Activated T-cell treated with anti-CD3 and anti-CD28 coated beads, Interleukin-2, amount 50 U/mL, for 4 hours (primary cell): ENCODE measurements around the gene DNAI2. TPM values are rescaled to one million over a fixed set of nuclear protein-coding genes. Genes with fewer than 3 reads are reported as not detected.

Experiments
- ATAC-seq, 2 donors: fragments of 200-7000 bp; cut with Tn5 transposase; one replicate each; pipeline ENCODE4 v1.10.0; 2021
- DNase-seq: peaks from one replicate; pipeline ENCODE4 v3.0.0-alpha.2; 2020
- H3K27me3 Mint-ChIP-seq: one replicate; pipeline ENCODE4 v1.8.0; 2021; ENCODE audit warnings: low read depth, mixed read lengths
- H3K36me3 Mint-ChIP-seq: one replicate; pipeline ENCODE4 v1.8.0; 2022; ENCODE audit warnings: mixed read lengths; ENCODE audit not compliant: insufficient read depth
- H3K4me1 Mint-ChIP-seq: one replicate; pipeline ENCODE4 v1.8.0; 2021; ENCODE audit warnings: low read depth, mixed read lengths
- H3K4me3 Mint-ChIP-seq: one replicate; pipeline ENCODE4 v1.8.0; 2021; ENCODE audit warnings: mild to moderate bottlenecking, moderate library complexity, mixed read lengths
- H3K9me3 Mint-ChIP-seq: one replicate; pipeline ENCODE4 v1.8.0; 2021; ENCODE audit warnings: mixed read lengths
- total RNA-seq, 3 donors: library from RNA; stranded (reverse); gene quantifications; one replicate each; pipeline ENCODE4 v1.2.1, GENCODE V29; 2021

Gene DNAI2
- total RNA-seq, 3 donors from 2014 or later: not detected

DNA sequence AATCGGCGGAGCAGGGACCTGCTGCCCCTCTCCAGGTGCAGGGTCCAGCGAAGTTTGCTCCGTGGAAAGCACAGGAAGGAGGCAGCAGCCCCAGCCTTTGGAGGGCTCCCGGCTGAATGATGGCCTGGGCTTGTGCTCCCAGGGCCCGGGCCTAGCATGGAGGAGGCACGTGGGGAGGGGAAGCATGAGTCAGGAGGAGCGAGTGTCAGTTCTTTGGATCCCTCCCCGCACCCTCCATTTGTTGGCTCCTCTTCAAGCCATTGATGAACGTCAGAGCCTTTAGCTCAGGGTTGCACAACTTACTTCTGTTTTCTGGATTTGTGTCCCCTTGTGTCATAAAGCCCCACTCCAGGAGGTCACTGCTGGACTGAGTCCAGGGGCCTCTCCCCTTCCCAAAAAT is 34.9 kb upstream of the DNAI2 start:
- H3K9me3 Mint-ChIP-seq: no peaks in the 10 kb centered on the region
- peaks cover under 1% of the 10 kb centered on the region for H3K36me3 Mint-ChIP-seq
- DNase-seq (no peak), ATAC-seq (no peak)
- H3K4me1 Mint-ChIP-seq: no peaks in the 10 kb centered on the region
- H3K4me3 Mint-ChIP-seq: no peak overlapping the region
- no peaks in the 10 kb centered on the region for H3K27me3 Mint-ChIP-seq

DNA sequence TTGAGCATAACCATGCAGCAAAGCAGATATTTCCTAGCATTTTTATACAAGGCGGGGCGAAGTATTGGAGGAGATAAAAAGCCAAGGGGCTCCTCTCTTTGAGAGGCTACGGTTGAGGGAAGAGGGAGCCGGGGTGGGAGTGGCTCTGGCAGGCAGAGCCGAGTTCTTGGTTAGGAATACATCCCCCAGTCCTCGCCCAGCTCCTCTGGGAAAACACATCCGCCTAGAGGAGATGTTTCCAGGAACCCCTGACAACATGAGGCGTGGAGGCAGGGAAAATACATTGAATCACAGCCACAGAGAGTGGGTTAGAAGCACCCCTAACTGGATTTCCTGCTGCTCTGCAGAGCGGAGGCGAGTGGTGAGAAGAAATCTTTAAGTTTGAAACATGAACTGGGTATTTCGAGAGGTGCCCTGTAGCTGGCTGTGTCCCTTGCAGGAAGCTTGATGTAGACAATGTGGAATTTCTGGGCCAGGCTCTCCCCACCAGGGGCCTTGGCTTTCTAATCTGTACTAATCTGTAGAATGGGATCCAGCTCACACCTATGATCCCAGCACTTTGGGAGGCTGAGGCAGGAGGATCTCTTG is 33.3 kb upstream of the DNAI2 start:
- no peak overlapping the region for H3K4me3 Mint-ChIP-seq
- H3K36me3 Mint-ChIP-seq: peaks cover 3% of the 10 kb centered on the region
- no peaks in the 10 kb centered on the region for H3K9me3 Mint-ChIP-seq
- no peak for ATAC-seq
- no peak for DNase-seq
- no peaks in the 10 kb centered on the region for H3K27me3 Mint-ChIP-seq
- H3K4me1 Mint-ChIP-seq: no peaks in the 10 kb centered on the region

DNA sequence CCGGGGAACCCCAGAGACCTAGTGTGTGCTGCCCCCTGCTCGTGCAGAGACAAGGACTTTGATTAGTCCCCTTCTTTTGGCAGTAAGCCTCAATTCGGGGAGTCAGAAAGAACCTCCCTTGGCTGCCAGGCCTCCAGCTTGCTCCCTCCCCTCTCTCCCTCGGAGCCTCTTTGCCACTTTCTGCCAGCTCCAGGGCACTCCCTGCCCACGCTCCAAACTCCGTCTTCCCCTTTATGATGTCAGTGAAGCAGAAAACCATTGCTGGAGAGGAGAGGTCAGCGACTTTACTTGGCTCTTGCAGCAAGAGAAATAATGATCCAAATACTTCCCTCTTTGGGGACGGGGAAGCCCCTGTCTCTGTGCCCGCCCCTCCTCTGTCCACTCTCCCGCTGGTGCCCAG is 32.6 kb upstream of the DNAI2 start:
- Mint-ChIP-seq H3K4me3 (no peak overlapping the region), H3K4me1 (no peaks in the 10 kb centered on the region), H3K9me3 (no peaks in the 10 kb centered on the region), H3K36me3 (peaks cover 3% of the 10 kb centered on the region), H3K27me3 (no peaks in the 10 kb centered on the region)
- ATAC-seq: no peak
- DNase-seq: no peak

DNA sequence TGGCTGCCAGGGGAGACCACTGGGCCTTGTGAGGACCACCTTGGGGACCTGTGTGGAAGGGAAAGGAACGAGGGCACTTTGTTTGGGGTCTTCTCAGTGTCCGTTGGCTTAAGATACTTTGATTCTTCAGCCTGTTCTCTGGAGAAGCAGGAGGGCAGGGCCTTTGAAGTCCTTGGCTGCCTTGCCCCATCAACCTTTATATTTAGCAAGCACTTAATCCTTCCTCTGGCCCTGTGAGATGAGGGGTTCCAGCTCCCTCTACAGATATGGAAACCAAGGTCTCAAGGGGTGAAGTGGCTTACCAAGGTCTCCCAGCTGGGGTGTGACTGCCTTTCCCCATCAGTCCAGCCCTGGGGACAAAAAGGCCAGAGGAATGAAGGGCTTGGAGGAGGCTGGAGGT is 32.2 kb upstream of the DNAI2 start:
- Mint-ChIP-seq H3K4me1 (no peaks in the 10 kb centered on the region), H3K9me3 (no peaks in the 10 kb centered on the region), H3K27me3 (no peaks in the 10 kb centered on the region), H3K36me3 (peaks cover 6% of the 10 kb centered on the region), H3K4me3 (no peak overlapping the region)
- DNase-seq (no peak), ATAC-seq (no peak)

DNA sequence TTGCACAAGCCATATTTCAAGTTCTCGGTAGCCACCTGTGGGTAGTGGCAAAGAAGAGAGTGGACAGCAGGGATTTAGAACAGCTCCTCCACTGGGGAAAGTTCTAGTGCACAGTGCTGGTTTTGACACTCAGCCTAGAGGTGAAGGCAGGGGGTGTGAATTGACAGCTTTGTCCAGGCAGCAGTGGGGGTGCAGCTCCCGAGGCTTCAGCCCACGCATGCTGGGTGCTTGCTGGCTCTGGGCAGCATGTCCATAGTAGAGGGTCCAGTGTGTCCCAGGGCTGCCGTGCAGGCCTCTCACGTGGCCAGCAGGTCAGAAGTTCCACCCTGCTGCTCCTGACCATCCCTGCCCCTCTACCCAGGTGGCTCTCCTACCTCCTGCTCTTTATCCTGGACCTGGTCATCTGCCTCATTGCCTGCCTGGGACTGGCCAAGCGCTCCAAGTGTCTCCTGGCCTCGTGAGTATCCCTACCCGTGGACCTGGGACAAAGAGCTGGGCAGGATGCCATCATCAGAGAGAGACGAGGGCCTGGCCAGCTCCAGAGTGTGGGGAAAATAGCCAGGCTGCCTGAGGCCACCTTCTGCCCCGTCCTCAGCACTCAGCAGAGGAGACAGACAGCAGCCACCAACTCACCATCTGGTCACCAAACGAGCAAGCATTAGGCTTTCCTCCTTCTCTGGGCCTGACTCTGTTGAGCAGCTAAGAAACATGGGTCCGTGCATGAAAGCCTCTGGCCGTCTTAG is 30.9 kb upstream of the DNAI2 start:
- Mint-ChIP-seq H3K36me3 (peaks cover 6% of the 10 kb centered on the region), H3K4me1 (no peaks in the 10 kb centered on the region), H3K4me3 (no peak overlapping the region), H3K9me3 (no peaks in the 10 kb centered on the region), H3K27me3 (no peaks in the 10 kb centered on the region)
- ATAC-seq (no peak), DNase-seq (no peak)

DNA sequence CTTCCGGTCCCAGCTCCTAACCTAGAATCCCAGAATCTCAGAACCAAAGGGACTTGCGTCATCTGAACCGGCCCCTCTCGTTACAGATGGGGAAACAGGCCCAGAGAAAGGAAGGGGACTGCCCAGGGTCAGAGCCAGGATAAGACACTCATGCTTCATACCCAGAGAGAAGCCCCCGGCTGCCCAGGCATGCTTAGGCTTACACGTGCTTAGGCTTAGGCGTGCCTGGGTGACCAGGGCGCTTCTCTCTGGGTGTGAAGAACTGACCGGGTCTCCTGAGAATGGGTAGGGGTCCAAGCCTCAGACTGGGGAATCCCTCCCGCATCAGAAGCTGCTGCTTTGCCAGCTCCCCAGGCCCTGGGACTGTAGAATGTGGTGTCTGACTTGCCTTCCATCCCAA is 29.9 kb upstream of the DNAI2 start:
- no peak for DNase-seq
- Mint-ChIP-seq H3K4me3 (no peak overlapping the region), H3K27me3 (no peaks in the 10 kb centered on the region), H3K4me1 (no peaks in the 10 kb centered on the region), H3K9me3 (no peaks in the 10 kb centered on the region), H3K36me3 (peaks cover 6% of the 10 kb centered on the region)
- no peak for ATAC-seq

DNA sequence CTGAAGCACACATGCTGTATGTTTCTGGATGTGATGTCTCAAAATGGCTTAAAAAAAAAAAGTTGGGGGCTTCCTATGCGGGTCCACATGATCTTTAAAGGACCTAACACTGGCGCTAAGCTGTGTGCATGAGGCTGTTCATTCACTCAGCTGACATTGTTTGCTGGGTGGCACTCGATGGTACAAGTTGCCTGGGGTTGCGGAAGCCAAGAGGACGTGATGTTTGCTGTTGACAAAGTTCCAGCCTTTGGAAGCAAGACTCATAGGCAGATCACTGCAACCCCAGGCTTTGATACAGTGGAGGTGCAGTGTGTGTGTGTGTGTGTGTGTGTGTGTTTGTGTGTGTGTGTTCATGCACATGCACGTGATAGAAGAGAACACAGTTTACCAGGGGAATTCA is 29.5 kb upstream of the DNAI2 start:
- no peak for ATAC-seq
- Mint-ChIP-seq H3K27me3 (no peaks in the 10 kb centered on the region), H3K4me1 (no peaks in the 10 kb centered on the region), H3K9me3 (no peaks in the 10 kb centered on the region), H3K4me3 (no peak overlapping the region), H3K36me3 (peaks cover 6% of the 10 kb centered on the region)
- no peak for DNase-seq

DNA sequence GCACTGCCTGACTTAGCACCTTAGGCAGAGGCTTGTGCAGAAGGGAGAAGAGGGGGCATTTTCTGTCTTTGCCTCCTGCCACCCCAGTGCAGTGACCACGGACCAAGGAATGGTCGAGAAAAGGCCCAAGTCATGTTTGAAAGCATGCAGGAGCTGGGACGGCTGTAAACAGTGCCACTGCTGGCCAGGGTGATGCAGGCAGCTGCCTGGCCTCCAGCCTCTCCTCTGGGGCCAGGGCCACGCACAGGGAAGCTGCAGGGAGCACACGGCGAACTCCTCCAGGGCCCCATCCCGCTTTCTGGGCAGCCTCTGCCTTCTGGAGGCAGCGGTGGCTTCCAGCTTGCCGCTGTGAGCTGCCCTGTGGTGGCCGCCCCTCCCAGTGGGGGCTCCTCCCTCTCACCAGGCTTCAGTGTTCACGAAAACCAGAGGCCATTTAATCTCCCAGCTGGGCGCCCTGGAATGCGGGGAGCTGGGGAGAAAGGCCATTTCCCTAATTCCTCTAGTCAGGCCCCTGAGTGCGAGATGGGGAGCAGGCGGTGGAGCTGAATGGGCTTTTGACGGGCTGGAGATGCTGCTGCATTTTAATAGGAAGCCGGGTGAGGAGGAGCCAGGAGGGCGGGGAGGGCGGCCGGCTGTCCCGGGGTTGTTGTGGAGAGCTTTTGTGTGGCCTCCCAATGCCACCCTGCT is 28.7 kb upstream of the DNAI2 start:
- Mint-ChIP-seq H3K27me3 (no peaks in the 10 kb centered on the region), H3K36me3 (peaks cover 6% of the 10 kb centered on the region), H3K9me3 (no peaks in the 10 kb centered on the region), H3K4me1 (no peaks in the 10 kb centered on the region), H3K4me3 (no peak overlapping the region)
- ATAC-seq (no peak), DNase-seq (no peak)

DNA sequence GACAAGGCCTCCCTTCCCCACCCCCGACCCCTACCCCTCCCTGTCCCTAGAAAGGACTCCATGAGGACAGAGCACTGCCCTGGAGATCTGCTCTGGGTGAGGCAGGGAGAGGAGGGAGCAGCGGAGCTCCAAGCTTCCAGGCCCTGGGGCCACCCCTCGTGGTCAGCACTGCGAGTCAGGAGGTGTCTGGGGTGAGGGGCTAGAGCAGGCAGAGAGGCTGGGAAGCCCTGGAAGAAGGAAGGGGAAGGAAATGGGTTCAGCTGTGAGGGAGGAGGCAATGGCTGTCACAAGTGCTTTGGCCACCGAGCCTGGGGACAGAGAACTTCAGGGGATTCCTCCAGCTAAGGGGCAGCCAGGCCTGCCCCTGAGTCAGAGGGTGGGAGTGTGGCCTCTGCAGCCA is 28.2 kb upstream of the DNAI2 start:
- no peaks in the 10 kb centered on the region for H3K9me3 Mint-ChIP-seq
- DNase-seq: no peak
- H3K4me3 Mint-ChIP-seq: no peak overlapping the region
- H3K36me3 Mint-ChIP-seq: peaks cover 6% of the 10 kb centered on the region
- no peaks in the 10 kb centered on the region for H3K4me1 Mint-ChIP-seq
- ATAC-seq: no peak
- no peaks in the 10 kb centered on the region for H3K27me3 Mint-ChIP-seq

DNA sequence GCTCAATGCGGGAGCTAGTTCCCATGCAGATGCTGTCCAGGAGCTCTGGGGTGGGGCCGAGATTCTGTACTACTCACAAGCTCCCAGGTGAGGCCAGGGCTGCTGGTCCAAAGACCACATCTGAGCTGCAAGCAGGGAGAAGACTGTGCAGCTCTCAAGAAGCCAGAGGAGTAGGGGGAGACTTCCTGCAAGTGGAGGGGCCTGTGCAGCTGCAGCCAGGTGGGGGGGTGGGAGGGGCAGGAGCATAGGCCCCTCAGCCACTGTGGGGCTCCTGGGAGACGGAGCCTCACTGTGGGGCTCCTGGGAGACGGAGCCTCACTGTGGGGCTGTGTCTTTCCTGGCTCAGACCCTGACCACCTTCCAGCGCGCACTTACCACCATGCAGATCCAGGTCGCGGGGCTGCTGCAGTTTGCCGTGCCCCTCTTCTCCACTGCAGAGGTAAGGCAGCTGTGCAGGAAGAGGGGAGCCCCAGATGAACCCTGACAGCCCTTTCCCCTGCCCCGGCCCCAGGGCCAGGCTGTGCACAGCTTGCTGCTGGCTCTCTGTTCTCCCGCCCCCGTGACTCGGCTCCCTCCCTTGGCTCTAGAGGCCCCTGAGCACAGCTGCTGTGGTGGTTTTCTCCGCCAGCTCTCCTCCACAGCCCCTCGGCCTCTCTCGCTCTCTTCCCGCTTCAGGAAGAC is 24.3 kb upstream of the DNAI2 start:
- peaks cover 6% of the 10 kb centered on the region for H3K36me3 Mint-ChIP-seq
- H3K4me3 Mint-ChIP-seq: no peak overlapping the region
- H3K27me3 Mint-ChIP-seq: no peaks in the 10 kb centered on the region
- H3K9me3 Mint-ChIP-seq: no peaks in the 10 kb centered on the region
- no peaks in the 10 kb centered on the region for H3K4me1 Mint-ChIP-seq
- DNase-seq (no peak), ATAC-seq (no peak)

DNA sequence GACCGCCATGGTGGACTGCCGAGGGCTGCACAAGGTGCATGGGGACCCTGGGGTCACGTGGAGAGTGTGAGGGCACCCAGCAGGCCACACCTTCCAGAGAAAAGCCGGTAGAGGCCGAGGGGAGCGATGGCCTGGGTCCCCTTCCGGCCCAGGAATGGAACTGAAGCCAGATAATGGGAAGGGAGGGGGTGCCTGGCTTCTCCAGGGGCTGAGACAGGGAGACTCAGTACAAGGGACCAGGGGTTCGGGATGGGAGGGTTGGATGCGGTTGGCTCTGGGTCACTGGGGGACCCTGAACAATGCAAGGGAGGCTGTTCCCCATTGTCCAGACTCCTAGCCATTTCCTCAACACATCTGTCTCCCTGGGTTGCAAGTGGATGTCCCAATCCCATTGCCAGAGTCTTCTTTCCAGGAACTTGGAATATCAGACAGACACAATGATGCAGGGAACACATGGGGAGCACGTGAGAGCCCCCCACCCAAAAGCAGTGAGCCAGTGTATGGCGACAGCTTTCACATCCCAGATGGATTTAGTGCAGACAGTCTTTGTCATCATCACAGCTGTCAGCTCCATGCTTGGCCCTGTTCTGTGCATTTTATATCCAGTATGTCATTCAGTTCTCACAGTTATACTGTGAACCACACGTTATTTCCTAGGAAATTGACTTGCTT is 23.6 kb upstream of the DNAI2 start:
- no peaks in the 10 kb centered on the region for H3K9me3 Mint-ChIP-seq
- no peak for ATAC-seq
- H3K4me1 Mint-ChIP-seq: no peaks in the 10 kb centered on the region
- no peaks in the 10 kb centered on the region for H3K27me3 Mint-ChIP-seq
- no peak for DNase-seq
- peaks cover 6% of the 10 kb centered on the region for H3K36me3 Mint-ChIP-seq
- no peak overlapping the region for H3K4me3 Mint-ChIP-seq

DNA sequence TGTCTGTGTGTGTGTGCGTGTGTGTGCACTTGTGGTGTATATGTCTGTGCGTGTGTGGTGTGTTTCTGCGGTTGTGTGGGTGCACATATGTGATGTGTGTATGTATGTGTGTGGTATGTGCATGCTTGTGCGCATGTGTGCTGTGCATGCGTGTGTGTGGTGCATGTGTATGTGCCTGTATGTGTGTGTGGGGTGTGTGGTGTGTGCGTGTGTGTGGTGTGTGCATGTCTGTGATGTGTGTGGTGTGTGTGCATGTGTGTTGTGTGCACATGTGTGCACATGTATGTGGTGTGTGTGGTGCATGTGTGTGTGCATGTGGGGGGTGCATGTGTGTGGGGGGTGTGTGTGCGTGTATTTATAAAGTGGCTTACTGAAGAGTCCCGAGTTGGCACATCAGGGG is 23.0 kb upstream of the DNAI2 start:
- DNase-seq (no peak), ATAC-seq (no peak)
- Mint-ChIP-seq H3K4me1 (no peaks in the 10 kb centered on the region), H3K27me3 (no peaks in the 10 kb centered on the region), H3K36me3 (peaks cover 6% of the 10 kb centered on the region), H3K4me3 (no peak overlapping the region), H3K9me3 (no peaks in the 10 kb centered on the region)

DNA sequence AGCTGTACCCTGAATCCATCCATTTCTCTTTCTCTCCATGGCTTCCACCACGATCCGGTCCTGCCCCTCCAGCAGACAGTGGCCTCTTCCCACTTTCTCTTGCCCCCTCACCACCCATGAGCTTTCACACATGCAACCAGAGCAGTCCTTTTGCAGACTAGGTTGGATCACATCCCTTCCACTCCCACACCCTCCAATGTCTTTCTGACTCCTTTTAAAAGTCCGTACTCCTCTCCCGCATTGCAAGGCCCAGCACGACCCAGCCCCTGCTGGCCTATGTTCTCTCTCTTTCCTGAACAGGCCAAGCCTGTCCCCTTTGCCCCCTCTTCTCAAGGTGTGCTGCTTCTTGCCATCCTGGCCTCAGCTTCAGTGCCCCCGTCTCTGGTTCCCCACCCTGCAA is 22.5 kb upstream of the DNAI2 start:
- no peak for ATAC-seq
- H3K4me3 Mint-ChIP-seq: no peak overlapping the region

DNA sequence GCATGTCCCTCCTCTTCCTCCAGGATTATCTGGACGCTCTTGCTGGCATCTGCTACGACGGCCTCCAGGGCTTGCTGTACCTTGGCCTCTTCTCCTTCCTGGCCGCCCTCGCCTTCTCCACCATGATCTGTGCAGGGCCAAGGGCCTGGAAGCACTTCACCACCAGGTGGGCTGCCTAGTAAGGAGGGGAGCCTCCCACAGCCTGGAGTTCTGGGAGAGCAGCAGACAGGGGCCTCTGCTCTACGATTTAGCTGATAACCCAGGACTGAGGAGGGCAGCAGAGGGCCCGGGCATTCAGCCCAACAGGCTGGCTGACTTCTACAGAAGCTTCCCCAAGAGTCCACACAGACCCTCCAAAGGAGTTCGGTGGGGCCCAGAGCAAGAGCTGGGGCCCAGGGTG is 21.8 kb upstream of the DNAI2 start:
- ATAC-seq: no peak

More for the DNA sequence above, 22.5 kb upstream of the DNAI2 start:
- no peak for DNase-seq
- no peaks in the 10 kb centered on the region for H3K4me1 Mint-ChIP-seq
- H3K27me3 Mint-ChIP-seq: no peaks in the 10 kb centered on the region
- peaks cover 5% of the 10 kb centered on the region for H3K36me3 Mint-ChIP-seq
- no peaks in the 10 kb centered on the region for H3K9me3 Mint-ChIP-seq

More for the DNA sequence above, 21.8 kb upstream of the DNAI2 start:
- DNase-seq: no peak
- H3K4me3 Mint-ChIP-seq: no peak overlapping the region
- no peaks in the 10 kb centered on the region for H3K27me3 Mint-ChIP-seq
- no peaks in the 10 kb centered on the region for H3K4me1 Mint-ChIP-seq
- peaks cover 4% of the 10 kb centered on the region for H3K36me3 Mint-ChIP-seq
- H3K9me3 Mint-ChIP-seq: no peaks in the 10 kb centered on the region
